ENCODE results near the gene CTIF.

The CTIF gene

GRCh38 chr18:48901145-48902022, 362.6 kb downstream of the CTIF start:
- no peak for DNase-seq (ENCODE audit: low read depth)

- peak; percentile 78 for DNase-seq (ENCODE audit: low read depth)
These were observed 363.4 kb downstream of the CTIF start for GRCh38 chr18:48902023-48902855.

- DNase-seq (ENCODE audit: low read depth) = peak; percentile 79
These were observed 364.2 kb downstream of the CTIF start for GRCh38 chr18:48902856-48903601.

GRCh38 chr18:48904091-48904490, 365.3 kb downstream of the CTIF start:
- DNase-seq (ENCODE audit: low read depth) = no peak

GRCh38 chr18:48904847-48905394, 366.1 kb downstream of the CTIF start:
- DNase-seq (ENCODE audit: low read depth) = no peak

GRCh38 chr18:48905513-48905912, 366.7 kb downstream of the CTIF start:
- DNase-seq (ENCODE audit: low read depth) = no peak

- DNase-seq (ENCODE audit: low read depth) = no peak
These were observed 370.1 kb downstream of the CTIF start for GRCh38 chr18:48908916-48909315.

GRCh38 chr18:48909721-48910120, 370.9 kb downstream of the CTIF start:
- no peak for DNase-seq (ENCODE audit: low read depth)

GRCh38 chr18:48910972-48911545, 372.2 kb downstream of the CTIF start:
- no peak for DNase-seq (ENCODE audit: low read depth)

Measured in fibroblast of gingiva (primary cell).